HG02885 (cell line): ENCODE data around the gene KRTAP10-4.
"Not testable (repeated sequence)": the region's sequence is repeated elsewhere in the genome, so short reads cannot be mapped to it uniquely, and the experiment has no call there.

Experiments used
- ATAC-seq: cut with Tn5 transposase; IDR thresholded peaks from one replicate; pipeline ENCODE4 v1.9.1; 2021; ENCODE audit warnings: mild to moderate bottlenecking; ENCODE audit not compliant: unreplicated experiment, poor library complexity

Gene KRTAP10-4

DNA sequence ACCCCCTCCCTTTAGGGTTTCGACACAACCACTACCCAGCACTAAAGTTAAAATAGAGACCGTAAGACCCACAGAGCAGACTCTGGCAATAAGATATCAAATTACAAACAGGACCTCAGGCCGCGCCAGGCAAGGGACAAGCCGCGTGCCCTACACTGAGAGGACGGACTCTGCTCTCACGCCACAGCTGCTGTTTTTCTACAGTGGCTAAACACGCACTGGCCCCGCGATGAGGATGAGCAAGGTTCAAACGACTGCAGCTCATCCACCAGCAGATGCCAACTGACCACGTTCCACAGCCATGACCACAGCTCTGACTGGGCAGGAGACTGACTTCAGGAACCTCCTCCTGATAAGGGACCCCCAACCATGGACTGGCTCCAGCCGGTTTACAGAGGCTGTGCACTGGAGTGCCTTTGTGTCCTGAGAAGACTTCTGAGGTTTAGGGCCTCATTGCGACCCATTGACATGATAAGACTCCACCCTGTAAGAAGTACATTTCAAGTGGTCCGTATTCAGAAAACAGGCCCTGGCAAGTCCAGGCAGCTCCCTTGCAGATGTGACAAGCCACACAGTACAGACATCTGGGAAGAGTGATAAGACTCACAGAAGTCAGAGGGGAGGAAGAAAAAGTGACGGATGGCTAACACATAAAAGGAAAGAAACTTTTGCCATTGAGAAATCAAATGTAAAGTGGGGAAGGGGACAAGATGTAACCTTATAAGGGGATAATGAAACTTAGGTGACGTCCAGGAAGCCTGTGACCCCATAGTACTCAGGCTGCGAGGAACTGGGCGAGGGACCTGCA is 20.3 kb downstream of the KRTAP10-4 start:
- ATAC-seq, result no peak

DNA sequence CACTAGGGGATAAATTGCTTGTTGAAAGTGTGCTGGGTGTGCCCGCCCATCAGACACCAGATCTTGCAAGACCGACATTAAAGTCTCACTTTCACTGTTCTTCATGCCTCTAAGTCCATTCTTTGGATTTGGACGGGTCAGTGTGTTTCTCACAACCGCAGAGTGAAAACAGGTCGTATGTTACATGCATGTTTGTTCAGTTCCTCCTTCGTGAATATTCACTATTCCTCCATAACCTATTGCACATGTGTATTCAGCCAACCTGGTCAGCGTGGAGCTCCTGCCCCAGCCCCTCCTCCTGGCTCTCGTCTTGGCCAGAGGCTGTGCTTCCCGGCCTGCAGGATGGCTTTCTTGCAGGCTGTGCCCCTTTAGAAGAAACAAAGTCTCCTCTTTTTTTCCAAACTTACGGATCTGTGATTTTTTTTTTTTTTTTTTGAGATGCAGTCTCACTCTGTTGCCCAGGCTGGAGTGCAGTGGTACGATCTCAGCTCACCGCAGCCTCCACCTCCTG is 20.9 kb downstream of the KRTAP10-4 start:
- ATAC-seq, result no peak

DNA sequence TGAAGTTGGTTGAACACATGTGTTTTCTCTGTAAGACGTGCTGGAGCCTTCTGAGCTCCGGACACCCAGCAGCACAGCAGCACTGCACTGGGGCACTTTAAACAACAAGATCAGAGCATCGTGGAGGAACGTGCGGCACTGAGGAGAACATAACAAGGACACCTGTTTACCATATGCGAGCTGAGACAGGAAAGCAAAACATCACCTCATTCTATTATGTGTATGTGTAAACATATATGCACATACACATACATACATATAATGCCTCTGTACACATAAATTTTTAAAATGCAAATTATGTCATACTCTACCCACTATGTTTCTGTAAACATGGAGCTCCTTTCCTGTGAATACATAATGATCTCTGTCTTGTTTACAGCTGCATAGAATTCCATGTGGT is 22.0 kb downstream of the KRTAP10-4 start:
- no peak for ATAC-seq

DNA sequence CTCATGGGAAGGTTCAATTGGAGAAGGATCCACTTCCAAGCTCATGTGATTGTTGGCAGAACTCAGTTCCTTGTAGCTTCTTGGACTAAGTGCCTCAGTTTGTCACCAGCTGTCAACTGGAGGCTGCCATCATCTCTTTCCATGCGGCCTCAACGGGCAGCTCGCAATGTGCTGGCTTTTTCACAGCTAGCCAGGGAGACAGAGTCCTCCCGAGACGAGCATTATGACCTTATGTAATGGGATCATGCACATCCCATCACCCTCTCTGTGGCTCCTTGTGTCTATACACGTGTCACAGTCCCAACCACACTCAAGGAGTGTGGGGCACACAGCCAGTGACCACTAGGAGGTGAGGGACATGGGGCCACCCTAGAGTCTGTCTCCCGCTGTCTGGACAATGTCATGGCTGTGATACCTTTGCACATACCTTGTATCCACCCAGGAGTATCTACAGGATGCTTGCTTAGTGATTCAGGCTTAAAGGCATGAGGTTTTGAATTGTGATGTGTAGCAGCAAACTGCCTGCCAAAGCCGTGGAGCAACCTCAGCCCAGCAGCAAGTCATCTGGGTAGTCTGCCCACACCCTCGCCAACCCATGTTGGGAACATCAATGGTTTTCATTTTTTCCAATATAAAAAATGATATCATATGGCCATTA is 22.7 kb downstream of the KRTAP10-4 start:
- ATAC-seq, result no peak

DNA sequence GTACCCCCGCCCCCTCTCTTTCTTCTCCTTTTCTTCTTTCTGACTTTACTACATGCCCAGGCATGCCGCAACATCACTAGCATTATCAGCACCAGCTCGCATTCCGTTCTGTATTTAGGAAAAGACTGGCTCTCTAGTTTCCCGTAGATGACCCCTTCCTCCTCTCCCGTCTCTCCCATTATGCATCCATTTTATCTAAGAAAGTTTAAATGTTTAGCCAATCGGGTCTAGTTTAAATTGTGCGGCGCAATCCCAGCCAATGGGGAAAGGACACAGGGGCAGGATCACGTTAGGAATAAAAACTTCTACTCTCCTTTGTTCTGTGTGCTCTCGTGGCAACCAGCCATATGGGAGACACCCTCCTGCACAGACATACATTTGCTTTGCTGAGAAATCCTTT is 24.5 kb downstream of the KRTAP10-4 start:
- ATAC-seq, result no peak

DNA sequence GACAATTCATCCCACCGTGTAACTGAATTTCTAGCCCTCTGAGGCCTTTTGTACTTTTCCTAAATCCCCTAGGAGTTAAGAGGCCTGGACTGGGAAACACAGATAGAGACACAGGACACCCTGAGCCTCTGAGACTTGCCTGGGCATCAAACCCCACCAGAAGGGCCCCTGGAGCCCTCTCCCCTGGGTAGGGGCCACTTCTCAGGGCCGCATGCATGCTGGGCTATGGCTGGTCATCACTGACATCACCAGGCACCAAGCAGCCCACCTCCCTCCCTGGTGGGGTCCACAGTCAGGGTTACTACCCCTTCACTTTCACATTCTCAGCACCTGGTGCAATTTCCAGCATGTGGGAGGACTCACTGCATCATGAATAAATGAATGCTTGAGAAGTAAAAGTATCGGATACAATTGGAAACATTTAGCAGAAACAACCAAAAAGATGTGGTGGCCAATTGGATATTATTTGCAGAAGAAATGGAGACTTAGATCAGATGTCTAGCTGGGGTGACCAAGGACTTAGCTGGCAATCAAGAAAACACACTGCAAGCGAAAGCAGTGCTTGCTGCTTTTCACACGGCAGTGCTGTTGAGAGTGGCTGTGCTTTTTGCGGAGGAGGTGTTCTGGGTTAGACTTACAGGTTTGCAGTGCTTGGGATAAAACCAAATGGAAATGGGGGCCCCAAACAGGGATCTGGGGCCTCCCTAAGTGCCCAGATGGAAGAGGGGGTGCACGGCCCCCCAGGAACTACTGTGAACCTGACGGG is 25.9 kb downstream of the KRTAP10-4 start:
- ATAC-seq, result no peak

DNA sequence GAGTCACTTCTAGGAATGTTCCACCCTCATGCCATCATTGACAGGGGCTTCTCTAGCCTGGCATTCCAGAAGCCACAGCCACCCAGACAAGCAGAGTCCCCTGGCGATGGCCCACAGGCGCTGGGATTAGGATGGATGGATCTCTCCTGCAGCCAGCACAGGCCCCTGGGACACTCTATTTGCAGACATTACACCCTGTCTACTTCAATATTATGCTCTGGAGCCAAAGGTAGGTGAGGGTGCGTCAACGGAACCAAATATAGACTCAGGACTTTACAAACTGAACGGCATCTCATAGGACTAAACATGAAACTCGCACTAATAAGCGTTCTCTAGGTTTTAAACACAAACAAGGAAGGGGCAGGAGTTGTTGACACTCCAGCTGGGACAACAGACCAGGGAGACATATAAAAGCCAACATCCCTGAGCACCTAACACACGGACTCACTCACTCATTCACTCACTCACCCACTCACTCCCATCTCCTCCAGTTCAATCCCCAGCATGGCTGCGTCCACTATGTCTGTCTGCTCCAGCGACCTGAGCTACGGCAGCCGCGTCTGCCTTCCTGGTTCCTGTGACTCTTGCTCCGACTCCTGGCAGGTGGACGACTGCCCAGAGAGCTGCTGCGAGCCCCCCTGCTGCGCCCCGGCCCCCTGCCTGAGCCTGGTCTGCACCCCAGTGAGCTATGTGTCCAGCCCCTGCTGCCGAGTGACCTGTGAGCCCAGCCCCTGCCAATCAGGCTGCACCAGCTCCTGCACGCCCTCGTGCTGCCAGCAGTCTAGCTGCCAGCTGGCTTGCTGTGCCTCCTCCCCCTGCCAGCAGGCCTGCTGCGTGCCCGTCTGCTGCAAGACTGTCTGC is 26.8 kb downstream of the KRTAP10-4 start, which contains the start of gene KRTAP10-7:
Gene KRTAP10-7 (plus strand): TSS at position 480 of the 861 bp plus-strand sequence. CDS start 25 bp downstream, at position 505.
- ATAC-seq, result not testable (repeated sequence)

DNA sequence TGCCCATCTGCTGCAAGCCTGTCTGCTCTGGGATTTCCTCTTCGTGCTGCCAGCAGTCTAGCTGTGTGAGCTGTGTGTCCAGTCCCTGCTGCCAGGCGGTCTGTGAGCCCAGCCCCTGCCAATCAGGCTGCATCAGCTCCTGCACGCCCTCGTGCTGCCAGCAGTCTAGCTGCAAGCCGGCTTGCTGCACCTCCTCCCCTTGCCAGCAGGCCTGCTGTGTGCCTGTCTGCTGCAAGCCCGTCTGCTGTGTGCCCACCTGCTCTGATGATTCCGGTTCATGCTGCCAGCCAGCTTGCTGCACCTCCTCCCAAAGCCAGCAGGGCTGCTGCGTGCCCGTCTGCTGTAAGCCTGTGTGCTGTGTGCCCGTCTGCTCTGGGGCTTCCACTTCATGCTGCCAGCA is 27.6 kb downstream of the KRTAP10-4 start:
- not testable (repeated sequence) for ATAC-seq

DNA sequence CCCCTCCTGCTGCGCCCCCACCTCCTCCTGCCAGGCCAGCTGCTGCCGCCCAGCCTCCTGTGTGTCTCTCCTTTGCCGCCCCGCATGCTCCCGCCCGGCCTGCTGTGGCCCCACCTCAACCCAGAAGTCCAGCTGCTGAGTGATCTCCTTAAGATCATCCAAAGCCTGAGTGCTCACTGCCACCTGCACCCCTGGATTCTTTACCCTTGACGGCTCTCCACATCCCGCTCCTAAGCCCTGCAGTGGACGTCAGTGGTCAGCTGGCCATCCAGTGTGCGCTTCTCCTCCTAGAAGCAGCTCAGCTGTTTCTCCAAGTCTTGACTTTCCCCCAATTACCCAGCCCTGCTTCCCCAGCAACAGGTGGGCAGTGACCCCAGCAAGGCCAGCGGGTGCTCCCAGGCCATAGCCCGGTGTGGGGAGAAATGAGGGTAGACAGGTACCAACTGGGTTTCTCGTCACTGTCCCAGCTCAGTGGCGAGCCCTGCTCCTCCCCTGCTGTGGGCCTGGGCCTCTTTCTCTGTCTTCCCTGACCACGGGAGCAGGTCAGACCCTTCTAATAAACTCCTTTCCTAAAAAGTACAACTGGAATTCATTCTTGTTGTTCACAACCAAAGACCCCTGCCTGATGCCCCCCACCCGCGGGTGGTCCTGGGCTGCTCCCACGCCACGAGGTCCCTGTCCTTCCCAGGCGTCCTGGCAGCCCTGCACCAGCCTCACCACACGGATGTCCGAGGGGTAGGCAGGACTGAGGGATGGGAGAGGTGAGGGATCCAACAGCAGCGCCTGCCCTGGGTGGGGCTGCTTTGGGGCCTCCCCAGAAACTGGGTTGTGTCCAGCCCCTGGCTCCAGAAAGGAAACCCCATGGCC is 28.3 kb downstream of the KRTAP10-4 start:
- ATAC-seq, result no peak

DNA sequence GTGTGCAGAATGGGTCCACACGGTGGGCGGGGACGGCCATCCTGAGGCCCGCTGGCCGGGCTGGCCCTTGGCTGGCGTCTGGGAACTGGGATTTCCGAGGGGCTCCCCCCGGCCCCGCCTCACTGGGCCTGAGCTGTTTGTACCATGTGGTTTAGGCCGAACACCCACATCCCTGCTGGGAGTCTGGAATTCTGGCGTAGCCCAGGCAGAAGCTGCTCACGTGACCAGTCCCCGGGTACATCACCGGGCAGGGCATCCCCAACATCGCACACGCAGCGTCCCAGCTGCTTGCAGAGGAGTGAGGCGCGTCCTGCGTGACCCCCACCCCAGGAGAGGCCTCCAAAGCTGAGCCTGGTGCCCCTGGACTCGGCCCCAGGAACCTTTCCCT is 28.9 kb downstream of the KRTAP10-4 start:
- ATAC-seq, result no peak

DNA sequence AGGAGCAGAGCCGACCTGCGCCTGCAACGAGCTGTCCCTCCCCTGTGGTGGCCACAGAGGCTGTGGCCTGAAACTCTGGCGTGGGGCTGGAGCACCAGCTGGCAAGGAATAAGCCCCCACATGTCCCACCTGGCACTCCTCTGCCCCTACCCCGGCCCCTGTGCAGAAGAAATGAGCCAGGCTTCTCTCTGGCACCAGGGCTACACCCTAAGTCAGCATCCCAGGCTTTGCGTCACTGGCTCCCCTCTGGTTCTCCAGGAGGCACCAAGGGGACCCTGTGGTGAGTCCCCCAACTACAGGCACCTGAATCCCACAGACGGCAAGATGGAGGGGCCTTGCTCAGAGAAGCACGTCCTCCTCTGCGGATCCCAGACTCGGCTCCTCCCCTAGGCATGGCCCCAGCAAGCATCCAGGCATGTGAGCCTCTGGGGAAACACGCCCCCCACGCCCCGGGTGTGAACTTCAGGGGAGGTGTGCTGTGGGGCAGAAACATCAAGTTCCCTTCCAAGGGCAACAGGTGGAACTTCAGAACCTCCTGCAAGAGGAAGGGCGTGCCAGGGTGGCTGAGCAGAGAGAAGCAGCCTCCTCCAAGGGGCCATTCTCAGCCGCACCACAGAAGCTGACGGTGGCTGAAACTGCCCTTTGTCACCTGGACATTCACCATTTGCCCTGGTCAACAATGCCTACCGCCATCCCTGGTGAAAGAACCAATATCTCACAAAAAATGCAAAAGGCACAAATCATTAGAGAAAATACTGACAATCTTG is 29.8 kb downstream of the KRTAP10-4 start:
- no peak for ATAC-seq

DNA sequence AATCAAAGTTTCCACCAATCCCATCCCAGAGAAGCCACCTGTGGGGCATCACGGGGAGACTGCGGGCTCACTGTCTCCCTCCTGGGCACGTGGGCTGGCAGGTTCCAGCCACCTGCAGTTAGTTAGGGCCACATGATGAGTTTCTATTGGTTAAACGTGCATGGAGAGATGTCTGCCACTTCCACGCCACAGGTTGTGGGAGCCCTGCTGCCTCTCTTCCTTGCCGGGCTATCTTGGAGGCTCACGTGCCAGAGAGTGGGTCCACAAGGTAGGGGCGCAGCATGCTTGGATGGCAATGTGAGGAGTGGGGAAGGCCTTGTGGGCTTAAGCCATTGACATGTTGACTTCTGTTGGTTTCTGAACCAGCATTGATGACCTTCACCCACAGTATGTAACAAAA is 30.4 kb downstream of the KRTAP10-4 start:
- ATAC-seq, result no peak

DNA sequence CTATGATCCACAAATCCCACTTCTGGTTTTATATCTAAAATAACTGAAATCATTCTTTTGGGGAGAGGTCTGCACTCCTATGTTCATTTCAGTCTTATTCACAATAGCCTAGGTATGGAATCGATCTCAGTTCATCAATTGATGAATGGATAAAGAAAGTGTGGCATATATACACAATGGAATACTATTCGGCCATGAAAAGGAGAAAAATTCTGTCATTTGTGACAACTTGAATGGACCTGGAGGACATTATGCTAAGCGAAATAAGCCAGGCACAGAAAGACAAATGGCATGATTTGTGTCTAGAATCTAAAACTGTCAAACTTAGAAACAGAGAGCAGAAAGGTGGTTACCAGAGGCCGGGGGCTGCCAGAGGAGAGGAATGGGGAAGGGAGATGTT is 33.0 kb downstream of the KRTAP10-4 start:
- ATAC-seq, result no peak

DNA sequence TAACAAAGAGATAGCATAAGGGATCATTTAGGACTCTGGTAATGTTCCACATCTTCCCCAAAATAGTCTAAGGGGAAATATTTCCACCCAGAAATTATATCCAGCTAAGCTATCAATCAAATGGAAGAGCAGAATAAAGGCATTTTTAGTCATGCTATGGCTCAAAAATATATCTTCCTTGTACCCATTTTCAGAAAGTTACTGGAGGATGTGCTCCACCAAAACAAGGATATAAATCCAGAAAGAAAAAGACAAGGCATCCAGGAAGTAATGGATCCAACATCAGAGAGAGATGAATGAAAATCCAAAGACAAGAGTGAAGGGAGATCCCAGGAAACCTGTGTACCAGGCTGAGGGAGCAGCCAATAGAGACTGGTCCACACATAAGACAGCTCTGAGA is 35.7 kb downstream of the KRTAP10-4 start:
- ATAC-seq, result no peak

DNA sequence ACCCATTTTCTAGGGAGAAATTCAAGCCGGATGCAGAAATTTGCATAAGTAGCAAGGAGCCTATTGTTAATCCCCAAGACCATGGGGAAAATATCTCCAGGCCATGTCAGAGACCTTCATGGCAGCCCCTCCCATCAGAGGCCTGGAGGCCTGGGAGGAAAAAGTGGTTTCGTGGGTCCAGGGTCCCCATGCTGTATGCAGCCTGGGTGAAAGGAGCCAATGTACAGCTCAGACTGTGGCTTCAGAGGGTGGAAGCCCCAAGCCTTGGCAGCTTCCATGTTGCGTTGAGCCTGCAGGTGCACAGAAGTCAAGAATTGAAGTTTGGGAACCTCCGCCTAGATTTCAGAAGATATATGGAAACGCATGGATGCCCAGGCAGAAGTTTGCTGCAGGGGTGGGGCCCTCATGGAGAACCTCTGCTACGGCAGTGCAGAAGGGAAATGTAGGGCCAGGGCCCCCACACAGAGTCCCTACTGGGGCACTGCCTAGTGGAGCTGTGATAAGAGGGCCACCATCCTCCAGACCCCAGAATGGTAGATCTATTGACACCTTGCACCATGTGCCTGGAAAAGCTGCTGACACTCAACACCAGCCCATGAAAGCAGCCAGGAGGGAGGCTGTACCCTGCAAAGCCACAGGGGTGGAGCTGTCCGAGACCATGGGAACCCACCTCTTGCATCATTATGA is 36.8 kb downstream of the KRTAP10-4 start:
- ATAC-seq, result not testable (repeated sequence)

DNA sequence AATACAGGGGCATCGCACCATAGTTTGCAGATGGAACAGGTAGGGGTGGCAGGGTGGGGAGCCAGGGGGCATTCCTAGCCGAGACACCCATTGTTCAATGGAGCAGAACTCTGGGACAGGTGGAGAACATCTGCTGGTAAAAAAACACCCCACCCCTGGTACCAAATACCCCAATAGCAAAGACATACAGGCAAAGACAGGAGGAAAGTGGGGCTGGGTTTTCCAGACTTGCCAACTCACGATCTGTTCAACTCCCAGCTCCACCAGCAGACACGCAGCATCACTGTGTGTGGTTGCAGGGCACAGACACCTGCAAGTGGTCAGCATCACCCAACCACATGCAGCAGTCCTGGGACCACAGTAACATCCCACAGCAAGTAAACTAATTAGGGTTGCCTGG is 38.0 kb downstream of the KRTAP10-4 start:
- no peak for ATAC-seq

DNA sequence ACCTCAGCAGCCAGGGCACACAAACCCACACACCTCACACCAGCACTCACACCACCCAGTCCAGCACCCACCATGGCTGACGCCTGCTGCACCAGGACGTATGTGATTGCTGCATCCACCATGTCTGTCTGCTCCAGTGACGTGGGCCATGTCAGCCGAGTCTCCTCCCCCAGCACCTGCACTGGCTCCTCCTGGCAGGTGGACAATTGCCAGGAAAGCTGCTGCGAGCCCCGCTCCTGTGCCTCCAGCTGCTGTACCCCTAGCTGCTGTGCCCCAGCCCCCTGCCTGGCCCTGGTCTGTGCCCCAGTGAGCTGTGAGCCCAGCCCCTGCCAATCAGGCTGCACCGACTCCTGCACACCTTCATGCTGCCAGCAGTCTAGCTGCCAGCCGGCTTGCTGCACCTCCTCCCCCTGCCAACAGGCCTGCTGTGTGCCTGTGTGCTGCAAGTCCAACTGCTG is 38.5 kb downstream of the KRTAP10-4 start, which contains the start of gene KRTAP10-8:
Gene KRTAP10-8 (plus strand): TSS at position 51 of the 458 bp plus-strand sequence. CDS start 22 bp downstream, at position 73.
- no peak for ATAC-seq
